ENCODE results near the gene PI4KA. TPM values are rescaled to one million over a fixed set of nuclear protein-coding genes. Genes with fewer than 3 reads are reported as not detected.

Gene PI4KA
- total and polyA plus RNA-seq, 2 donors from 2014 or later, result 37.3 to 92.8 TPM

GRCh38 chr22:20666560-20666959 lies 192.1 kb downstream of the PI4KA start:
- no peak for TF ChIP-seq CTCF (IDR thresholded peaks at IDR 0.05; ENCODE audit: borderline replicate concordance, extremely low read depth, insufficient read depth)
- no peak overlapping the region for H3K27ac ChIP-seq (ENCODE audit: low read depth in 2 of 2, low read length in 2 of 2)
- H3K27me3 ChIP-seq (ENCODE audit: control insufficient read depth, insufficient read depth, low read length), result peaks cover 2% of the 10 kb centered on the region
- H3K36me3 ChIP-seq (ENCODE audit: control insufficient read depth in 2 of 3, insufficient read depth in 3 of 3, low read length in 3 of 3), result no peaks in the 10 kb centered on the region
- intact Hi-C loops (cut with DNase I), result no loop called here
- no peak overlapping the region for H3K4me3 ChIP-seq (ENCODE audit: low read length in 3 of 3)
- no peaks in the 10 kb centered on the region for H3K9me3 ChIP-seq (ENCODE audit: control insufficient read depth in 2 of 3, insufficient read depth in 1 of 3, low read length in 3 of 3)
- H3K4me1 ChIP-seq (ENCODE audit: control insufficient read depth in 2 of 3, insufficient read depth in 2 of 3, low read depth in 1 of 3, low read length in 3 of 3), result no peaks in the 10 kb centered on the region
- no peak for FAIRE-seq
- no peak for DNase-seq
- H3K9ac ChIP-seq (ENCODE audit: low read length in 3 of 3), result no peak overlapping the region

GRCh38 chr22:20664594-20664959 lies 194.0 kb downstream of the PI4KA start:
- no peak for TF ChIP-seq CTCF (IDR thresholded peaks at IDR 0.05; ENCODE audit: borderline replicate concordance, extremely low read depth, insufficient read depth)
- H3K36me3 ChIP-seq (ENCODE audit: control insufficient read depth in 2 of 3, insufficient read depth in 3 of 3, low read length in 3 of 3), result no peaks in the 10 kb centered on the region
- H3K9me3 ChIP-seq (ENCODE audit: control insufficient read depth in 2 of 3, insufficient read depth in 1 of 3, low read length in 3 of 3), result no peaks in the 10 kb centered on the region
- H3K9ac ChIP-seq (ENCODE audit: low read length in 3 of 3), result no peak overlapping the region
- intact Hi-C loops (cut with DNase I), result no loop called here
- no peaks in the 10 kb centered on the region for H3K4me1 ChIP-seq (ENCODE audit: control insufficient read depth in 2 of 3, insufficient read depth in 2 of 3, low read depth in 1 of 3, low read length in 3 of 3)
- FAIRE-seq, result no peak
- H3K27me3 ChIP-seq (ENCODE audit: control insufficient read depth, insufficient read depth, low read length), result peaks cover 2% of the 10 kb centered on the region
- no peak for DNase-seq
- no peak overlapping the region for H3K4me3 ChIP-seq (ENCODE audit: low read length in 3 of 3)
- no peak overlapping the region for H3K27ac ChIP-seq (ENCODE audit: low read depth in 2 of 2, low read length in 2 of 2)

- no peak for FAIRE-seq
- intact Hi-C loops (cut with DNase I), result no loop called here
- no peak for TF ChIP-seq CTCF (IDR thresholded peaks at IDR 0.05; ENCODE audit: borderline replicate concordance, extremely low read depth, insufficient read depth)
Measured at GRCh38 chr22:20663941-20664593, 194.5 kb downstream of the PI4KA start.

More at GRCh38 chr22:20663941-20664593, 194.5 kb downstream of the PI4KA start:
- H3K9ac ChIP-seq (ENCODE audit: low read length in 3 of 3), result no peak overlapping the region
- H3K4me1 ChIP-seq (ENCODE audit: control insufficient read depth in 2 of 3, insufficient read depth in 2 of 3, low read depth in 1 of 3, low read length in 3 of 3), result no peaks in the 10 kb centered on the region
- no peak overlapping the region for H3K27ac ChIP-seq (ENCODE audit: low read depth in 2 of 2, low read length in 2 of 2)
- no peaks in the 10 kb centered on the region for H3K36me3 ChIP-seq (ENCODE audit: control insufficient read depth in 2 of 3, insufficient read depth in 3 of 3, low read length in 3 of 3)
- DNase-seq, result no peak
- H3K4me3 ChIP-seq (ENCODE audit: low read length in 3 of 3), result no peak overlapping the region
- no peaks in the 10 kb centered on the region for H3K9me3 ChIP-seq (ENCODE audit: control insufficient read depth in 2 of 3, insufficient read depth in 1 of 3, low read length in 3 of 3)
- peaks cover 2% of the 10 kb centered on the region for H3K27me3 ChIP-seq (ENCODE audit: control insufficient read depth, insufficient read depth, low read length)
